Measurements from ENCODE around the gene KRT36. TPM values are rescaled to one million over a fixed set of nuclear protein-coding genes. Genes with fewer than 3 reads are reported as not detected.

The KRT36 gene
- total RNA-seq, 1 donor from 2014 or later: not detected

DNA sequence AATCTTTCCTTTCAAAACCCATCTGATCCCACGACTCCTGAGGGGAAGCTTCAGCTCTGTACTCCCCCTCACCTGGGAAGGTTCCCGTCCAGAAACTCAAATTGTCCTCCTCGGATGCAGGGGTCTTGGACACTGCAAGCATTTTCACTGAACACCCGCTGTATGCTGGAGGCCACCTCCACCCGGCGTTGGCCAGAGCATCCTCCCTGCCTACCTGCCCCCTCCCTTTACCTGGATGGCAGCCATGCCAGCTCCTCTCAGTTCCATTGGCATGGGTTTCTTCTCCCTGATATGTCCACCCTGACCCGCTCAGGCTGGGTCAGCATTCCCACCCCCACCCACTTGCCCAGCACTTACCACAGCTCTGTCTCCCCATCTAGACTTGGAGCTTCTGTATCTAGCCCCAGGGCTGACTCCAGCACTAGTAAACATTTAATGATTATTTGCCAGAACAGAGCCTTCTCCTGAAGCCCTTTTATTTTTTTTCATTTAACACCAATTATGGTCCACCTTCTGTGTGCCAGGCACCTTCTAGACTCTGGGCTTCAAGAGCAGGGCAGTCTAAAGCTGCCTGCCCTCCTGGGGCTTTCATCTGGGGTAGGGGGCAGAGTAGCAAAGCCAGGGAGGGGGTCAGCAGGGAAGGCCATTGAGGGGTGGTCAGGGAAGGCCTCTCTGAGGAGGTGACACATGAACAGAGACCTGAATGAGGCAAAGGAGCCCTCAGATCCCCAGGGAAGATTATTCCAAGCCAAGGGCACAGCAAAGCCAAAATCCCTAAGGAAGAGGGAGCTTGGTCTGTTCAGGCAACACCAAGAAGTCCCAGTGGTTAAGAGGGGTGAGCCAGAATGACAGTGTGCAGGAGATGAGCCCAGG is 47.3 kb upstream of the KRT36 start:
- Mint-ChIP-seq H3K4me1 (peaks cover 64% of the 10 kb centered on the region), H3K36me3 (no peaks in the 10 kb centered on the region), H3K27ac (peak overlapping the region; percentile 75), H3K4me3 (no peak overlapping the region), H3K9me3 (no peaks in the 10 kb centered on the region), H3K27me3 (ENCODE audit: low read depth) (no peaks in the 10 kb centered on the region)
- TF ChIP-seq, protein P1, sequence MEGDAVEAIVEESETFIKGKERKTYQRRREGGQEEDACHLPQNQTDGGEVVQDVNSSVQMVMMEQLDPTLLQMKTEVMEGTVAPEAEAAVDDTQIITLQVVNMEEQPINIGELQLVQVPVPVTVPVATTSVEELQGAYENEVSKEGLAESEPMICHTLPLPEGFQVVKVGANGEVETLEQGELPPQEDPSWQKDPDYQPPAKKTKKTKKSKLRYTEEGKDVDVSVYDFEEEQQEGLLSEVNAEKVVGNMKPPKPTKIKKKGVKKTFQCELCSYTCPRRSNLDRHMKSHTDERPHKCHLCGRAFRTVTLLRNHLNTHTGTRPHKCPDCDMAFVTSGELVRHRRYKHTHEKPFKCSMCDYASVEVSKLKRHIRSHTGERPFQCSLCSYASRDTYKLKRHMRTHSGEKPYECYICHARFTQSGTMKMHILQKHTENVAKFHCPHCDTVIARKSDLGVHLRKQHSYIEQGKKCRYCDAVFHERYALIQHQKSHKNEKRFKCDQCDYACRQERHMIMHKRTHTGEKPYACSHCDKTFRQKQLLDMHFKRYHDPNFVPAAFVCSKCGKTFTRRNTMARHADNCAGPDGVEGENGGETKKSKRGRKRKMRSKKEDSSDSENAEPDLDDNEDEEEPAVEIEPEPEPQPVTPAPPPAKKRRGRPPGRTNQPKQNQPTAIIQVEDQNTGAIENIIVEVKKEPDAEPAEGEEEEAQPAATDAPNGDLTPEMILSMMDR (IDR thresholded peaks at IDR 0.05; ENCODE audit: unreplicated experiment): no peak
- DNase-seq (ENCODE audit: low spot score in 2 of 2, unreplicated experiment in 2 of 2): no peak

- H3K27me3 Mint-ChIP-seq (ENCODE audit: low read depth): no peaks in the 10 kb centered on the region
- H3K4me1 Mint-ChIP-seq: peaks cover 61% of the 10 kb centered on the region
These were observed 46.2 kb upstream of the KRT36 start for GRCh38 chr17:41535764-41536481.

DNA sequence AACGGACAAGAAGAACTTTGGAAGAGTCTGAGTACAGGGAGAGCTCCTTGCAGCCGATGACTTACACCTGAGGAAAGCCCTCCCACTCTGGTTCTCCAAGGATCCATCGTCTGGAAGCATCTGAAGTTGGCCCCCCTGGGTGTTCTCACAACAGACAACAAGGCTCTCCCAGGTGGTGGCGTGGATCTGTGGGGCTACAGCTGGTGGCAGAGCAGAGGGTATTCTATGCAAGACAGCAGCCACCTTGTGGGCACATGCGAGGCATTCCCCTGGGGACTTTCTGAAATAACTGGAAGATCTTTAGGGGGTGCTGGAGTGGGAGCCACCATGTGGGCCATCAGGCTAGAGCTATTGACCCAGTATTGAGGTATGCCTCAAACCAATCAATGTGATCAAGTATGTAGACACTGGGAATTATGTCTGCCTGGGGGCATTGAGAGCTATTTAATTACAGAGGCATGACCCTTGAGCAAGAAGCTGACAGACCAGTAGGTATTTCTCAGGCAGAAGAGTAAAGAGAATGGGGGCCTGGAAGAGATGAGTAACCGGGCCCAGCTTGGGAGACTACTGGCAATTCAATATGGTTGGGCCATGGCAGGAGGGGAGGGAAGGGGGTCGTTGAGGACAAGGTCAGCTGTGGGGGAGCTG is 45.3 kb upstream of the KRT36 start:
- TF ChIP-seq, protein P1 (IDR thresholded peaks at IDR 0.05; ENCODE audit: unreplicated experiment): no peak
- Mint-ChIP-seq H3K27me3 (ENCODE audit: low read depth) (no peaks in the 10 kb centered on the region), H3K9me3 (no peaks in the 10 kb centered on the region), H3K27ac (peak overlapping the region; percentile 2), H3K4me3 (no peak overlapping the region), H3K4me1 (peaks cover 65% of the 10 kb centered on the region), H3K36me3 (no peaks in the 10 kb centered on the region)
- DNase-seq (ENCODE audit: low spot score in 2 of 2, unreplicated experiment in 2 of 2): no peak

More at GRCh38 chr17:41535764-41536481, 46.2 kb upstream of the KRT36 start:
- Mint-ChIP-seq H3K27ac (peak overlapping the region; percentile 59), H3K4me3 (no peak overlapping the region), H3K36me3 (no peaks in the 10 kb centered on the region), H3K9me3 (no peaks in the 10 kb centered on the region)
- DNase-seq (ENCODE audit: low spot score in 2 of 2, unreplicated experiment in 2 of 2): no peak
- TF ChIP-seq, protein P1 (IDR thresholded peaks at IDR 0.05; ENCODE audit: unreplicated experiment): no peak

GRCh38 chr17:41533613-41534012 is 43.9 kb upstream of the KRT36 start:
- Mint-ChIP-seq H3K36me3 (no peaks in the 10 kb centered on the region), H3K4me1 (peaks cover 67% of the 10 kb centered on the region), H3K27me3 (ENCODE audit: low read depth) (peaks cover 6% of the 10 kb centered on the region), H3K27ac (no peak overlapping the region), H3K9me3 (no peaks in the 10 kb centered on the region), H3K4me3 (no peak overlapping the region)
- TF ChIP-seq, protein P1 (IDR thresholded peaks at IDR 0.05; ENCODE audit: unreplicated experiment): no peak
- DNase-seq (ENCODE audit: low spot score in 2 of 2, unreplicated experiment in 2 of 2): no peak

GRCh38 chr17:41532947-41533570 is 43.3 kb upstream of the KRT36 start:
- Mint-ChIP-seq H3K27me3 (ENCODE audit: low read depth) (peaks cover 10% of the 10 kb centered on the region), H3K4me3 (no peak overlapping the region), H3K27ac (no peak overlapping the region), H3K36me3 (no peaks in the 10 kb centered on the region), H3K9me3 (no peaks in the 10 kb centered on the region), H3K4me1 (peaks cover 68% of the 10 kb centered on the region)
- TF ChIP-seq, protein P1 (IDR thresholded peaks at IDR 0.05; ENCODE audit: unreplicated experiment): no peak
- DNase-seq (ENCODE audit: low spot score in 2 of 2, unreplicated experiment in 2 of 2): no peak

All from mesothelial cell of epicardium (in vitro differentiated cells).